Inflammatory macrophage (primary cell): ENCODE measurements around the gene ZBTB37.
A peak's percentile ranks its signal among the peaks of the same experiment; 100 is the strongest.
"Not testable (repeated sequence)": the region's sequence is repeated elsewhere in the genome, so short reads cannot be mapped to it uniquely, and the experiment has no call there.

Experiments used
- DNase-seq, 2 donors: peaks; one replicate each; pipeline ENCODE4 v3.0.0-alpha.2; 2020 to 2022
- total RNA-seq, 18 experiments: gene quantifications; one replicate each; lab custom pipeline; 2026; ENCODE audit warnings: mixed read lengths in 6 of 18, inconsistent platforms in 2 of 18; lab: John Stamatoyannopoulos, UW

The ZBTB37 gene, protein sequence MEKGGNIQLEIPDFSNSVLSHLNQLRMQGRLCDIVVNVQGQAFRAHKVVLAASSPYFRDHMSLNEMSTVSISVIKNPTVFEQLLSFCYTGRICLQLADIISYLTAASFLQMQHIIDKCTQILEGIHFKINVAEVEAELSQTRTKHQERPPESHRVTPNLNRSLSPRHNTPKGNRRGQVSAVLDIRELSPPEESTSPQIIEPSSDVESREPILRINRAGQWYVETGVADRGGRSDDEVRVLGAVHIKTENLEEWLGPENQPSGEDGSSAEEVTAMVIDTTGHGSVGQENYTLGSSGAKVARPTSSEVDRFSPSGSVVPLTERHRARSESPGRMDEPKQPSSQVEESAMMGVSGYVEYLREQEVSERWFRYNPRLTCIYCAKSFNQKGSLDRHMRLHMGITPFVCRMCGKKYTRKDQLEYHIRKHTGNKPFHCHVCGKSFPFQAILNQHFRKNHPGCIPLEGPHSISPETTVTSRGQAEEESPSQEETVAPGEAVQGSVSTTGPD
- total RNA-seq = 9.9 to 82.8 (median 33.7) reads per million in 18 experiments

DNA sequence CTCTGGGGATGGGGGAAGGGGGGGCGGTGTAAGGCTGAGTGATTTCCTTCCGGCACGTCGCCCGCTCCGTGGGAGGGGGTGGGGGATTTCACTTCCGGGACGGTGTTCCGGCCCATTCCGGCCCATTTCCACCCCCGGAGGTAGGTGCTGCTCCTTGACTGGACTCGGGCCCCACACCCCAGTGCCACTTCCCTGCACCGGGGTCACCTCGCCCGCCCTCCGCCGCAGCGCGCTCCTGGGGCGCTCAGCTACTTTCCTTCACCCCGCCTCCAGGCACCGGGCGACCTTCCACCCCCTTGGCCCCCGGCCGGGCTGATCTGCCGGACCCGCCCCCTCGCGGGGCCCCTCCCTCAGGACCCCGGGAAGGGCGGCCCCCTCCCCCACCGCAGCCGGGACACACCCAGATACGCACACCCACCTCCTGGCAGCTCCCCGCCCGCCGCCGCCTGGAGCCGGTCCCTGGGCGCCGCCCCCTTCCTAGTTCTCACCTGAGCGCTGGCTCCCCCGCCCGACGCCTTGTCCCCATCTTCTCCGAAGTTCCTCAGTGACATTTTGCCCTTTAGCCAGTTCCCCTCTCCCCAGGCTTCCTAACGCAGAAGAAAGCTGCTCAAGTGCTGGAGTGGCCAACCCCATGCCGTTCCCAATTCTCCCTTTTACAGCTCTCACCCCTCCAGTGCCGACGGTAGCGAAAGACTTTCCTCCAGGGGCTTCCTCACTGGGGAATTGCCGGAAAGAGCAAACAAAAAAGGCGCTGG is at the start of gene ZBTB37:
Gene ZBTB37 (plus strand): TSS at position 115 of the 755 bp plus-strand sequence. CDS start 1,846 bp downstream, outside the sequence.
- peak in 1 of 2 donors; percentile 74 for DNase-seq

DNA sequence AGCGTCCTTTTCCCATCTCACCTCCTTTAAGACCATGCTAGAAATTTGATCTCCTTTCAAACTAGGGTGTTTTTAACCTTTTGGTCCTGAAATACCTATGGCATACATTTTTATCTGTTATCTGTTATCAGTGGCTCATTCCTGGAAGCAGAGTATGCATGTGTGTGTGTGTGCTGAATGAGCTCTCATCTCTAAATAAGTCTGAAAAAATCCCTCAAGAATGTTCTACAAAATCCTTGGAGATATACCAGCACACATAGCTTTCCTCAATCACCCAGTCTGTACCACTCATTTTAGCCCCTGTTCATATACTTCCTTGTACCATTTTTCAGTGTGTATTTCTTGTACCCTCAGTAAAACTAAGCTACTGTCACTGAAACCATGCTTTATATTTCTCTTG is 49.7 kb upstream of the ZBTB37 start:
- no peak for DNase-seq

DNA sequence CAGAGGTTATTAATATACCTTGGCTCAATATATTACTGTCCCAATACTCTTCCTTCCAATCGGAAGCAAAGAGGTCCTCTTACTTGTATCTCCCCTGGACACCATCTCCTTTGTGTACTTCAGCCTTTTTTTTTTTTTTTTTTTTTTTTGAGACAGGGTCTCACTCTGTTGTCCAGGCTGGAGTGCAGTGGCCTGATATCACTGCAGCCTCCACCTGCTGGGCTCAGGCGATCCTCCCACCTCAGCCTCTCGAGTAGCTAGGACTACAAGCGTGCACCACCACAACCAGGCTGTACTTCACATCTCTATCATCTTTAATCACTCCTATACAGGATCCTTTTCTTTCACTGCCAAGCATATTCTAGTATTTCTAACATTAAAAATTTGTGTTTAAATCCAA is 46.5 kb upstream of the ZBTB37 start:
- no peak for DNase-seq

DNA sequence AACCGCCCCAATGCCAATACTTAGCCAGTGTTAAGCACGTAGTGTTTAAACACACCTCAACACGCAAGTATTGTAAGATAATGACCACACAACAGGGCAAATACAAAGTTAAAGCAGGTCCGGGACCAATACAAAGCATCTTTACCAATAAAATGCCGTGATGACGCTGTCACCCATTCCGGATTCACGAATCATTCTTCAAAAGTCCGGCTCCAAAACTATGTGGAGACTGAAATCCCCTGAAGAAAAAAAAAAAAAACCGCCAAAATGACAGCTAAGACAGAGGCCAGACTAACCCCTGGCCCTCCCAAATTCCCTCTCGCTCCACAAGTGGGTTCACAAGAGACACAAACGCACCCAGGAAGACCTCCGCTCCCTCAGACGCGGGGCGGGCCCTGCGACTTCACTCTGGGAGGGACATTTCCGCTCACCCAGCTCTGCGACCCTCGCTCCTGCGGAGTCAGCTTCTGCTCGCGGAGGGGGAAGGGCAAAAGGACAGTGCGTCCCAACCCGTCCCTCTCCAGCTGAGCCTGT is 44.3 kb upstream of the ZBTB37 start:
- DNase-seq = peak in 1 of 2 donors; percentile 1

DNA sequence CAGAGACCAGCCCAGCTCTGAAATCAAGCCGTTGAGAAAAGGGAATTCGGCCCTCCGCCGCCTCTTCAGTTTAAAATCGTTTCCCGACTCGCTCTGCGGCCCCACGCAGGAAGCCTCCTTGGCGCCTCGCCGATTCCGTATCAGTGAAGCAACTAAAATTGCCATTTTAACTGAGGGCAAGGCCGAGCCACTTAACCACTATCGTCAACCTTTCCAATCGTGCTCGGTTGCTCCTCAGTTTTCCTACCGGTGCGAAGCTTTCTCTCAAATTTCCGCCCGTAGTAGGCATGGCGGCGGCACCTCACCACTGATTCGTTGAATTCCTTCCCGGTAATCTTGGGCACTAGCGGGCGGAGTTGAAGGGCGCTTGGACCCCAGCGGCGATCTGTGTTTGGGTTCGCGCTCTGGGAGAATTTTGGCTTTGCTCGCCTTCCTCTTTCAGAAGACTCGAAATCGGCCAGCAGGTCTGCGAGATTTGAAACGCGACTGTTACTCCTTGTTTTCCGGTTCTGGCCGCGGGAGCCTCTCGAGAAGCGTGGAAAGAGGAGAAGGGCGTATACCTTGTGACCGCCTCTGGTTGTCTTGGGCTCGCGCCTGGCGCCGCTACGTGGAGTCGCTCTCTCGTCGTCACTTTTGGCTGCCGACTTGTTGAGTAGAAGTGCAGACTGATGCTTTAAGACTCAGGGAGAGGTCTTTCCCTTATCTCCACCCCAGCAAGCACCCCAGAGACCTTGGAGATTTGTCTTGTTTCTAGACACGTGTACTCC is 43.7 kb upstream of the ZBTB37 start, which contains the start of the genes CENPL and DARS2:
Gene CENPL (minus strand): TSS at position 569 of the 767 bp plus-strand sequence. CDS start 13,584 bp downstream, outside the sequence.
Gene DARS2 (plus strand): TSS at position 359 of the 767 bp plus-strand sequence. CDS start 557 bp downstream, outside the sequence.
- peak; percentile 98 for DNase-seq

DNA sequence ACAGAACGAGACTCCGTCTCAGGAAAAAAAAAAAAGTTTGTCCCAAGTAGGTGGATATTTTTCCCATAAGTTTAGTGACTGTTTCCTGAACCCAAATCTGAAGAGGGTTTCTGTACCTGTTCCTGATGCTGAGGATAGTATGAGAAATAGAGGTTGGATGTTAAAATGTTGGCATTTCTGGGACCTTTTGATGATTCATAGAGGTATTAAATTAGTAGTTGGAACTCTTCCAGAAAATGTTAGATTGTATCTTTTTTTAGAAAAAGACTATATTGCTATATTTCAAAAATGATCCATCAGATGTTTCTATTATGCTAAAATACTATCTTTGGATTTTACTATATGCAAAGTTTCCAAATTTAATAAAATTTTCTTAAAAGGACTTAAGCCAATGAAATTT is 40.6 kb upstream of the ZBTB37 start:
- no peak for DNase-seq

DNA sequence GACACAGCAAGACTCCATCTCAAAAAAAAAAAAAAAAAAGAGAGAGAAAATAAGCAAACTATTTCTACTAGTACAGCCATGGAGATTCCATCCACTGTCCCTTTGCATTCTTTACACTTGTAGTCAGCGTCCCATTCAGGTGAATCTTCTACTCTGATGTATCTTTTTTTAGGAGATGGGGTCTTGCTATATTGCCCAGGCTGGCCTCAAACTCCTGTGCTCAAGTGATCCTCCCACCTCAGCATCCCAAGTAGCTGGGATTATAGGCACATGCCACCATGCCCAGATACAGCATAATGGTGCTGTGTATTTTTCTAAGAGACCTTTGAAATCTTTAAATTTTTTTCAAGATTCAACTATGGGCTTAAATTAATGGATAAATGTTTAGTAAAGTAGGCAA is 35.4 kb upstream of the ZBTB37 start:
- DNase-seq = no peak

DNA sequence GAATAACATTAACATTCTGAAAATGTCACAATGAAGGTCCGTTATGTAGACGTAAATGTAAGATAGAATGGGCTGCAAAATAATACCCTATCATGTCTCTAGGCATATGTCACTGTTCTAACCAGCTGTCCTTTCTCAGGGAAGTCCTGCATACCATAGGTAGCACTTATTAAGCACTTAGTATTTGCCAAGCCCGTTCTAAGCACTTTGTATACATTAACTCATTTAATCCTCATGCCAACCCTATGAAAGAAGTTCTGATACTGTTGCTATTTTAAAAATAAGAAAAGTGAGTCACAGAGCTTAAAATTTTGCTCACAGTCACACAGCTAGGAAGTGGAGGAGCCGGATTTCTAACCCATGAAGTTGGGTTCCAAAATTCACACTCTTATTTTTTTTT is 16.1 kb upstream of the ZBTB37 start:
- no peak for DNase-seq

DNA sequence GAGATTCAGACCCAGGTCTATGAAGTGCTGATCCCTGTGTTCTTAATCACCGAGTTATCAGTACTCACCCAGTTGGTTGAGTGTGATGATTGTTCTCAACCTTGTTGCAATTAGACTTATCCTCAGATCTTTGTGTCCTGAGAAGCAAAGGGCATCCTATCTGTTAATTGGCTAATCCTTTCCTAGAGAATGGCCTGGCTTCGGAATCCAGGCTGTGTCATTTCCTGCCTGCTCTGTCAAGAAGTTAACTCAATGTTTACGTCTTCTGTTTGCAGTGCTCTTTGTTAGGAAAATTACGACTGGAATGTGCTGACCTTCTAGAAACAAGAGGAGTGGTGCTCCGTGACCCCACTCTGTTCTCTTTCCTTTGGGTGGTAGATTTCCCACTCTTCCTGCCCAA is 15.1 kb upstream of the ZBTB37 start:
- DNase-seq = no peak

DNA sequence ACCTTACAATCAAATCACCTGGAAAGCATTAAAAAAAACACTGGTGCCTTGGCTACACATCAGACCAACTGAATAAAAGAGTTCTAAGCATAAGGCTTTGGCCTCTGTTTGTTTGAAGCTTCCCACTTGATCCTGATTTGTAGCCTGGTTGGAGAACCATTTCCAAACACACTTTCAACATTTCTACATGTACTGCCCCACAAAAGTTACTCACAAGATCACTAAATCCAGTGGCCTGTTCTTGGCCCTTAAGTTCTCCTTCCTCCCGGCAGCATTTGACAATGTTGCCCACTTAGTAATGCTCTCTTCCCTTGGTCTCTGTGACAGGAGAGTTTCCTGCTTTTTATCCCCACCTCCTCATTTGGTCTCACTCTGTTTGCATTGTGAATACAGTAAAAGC is 12.2 kb upstream of the ZBTB37 start:
- no peak for DNase-seq

DNA sequence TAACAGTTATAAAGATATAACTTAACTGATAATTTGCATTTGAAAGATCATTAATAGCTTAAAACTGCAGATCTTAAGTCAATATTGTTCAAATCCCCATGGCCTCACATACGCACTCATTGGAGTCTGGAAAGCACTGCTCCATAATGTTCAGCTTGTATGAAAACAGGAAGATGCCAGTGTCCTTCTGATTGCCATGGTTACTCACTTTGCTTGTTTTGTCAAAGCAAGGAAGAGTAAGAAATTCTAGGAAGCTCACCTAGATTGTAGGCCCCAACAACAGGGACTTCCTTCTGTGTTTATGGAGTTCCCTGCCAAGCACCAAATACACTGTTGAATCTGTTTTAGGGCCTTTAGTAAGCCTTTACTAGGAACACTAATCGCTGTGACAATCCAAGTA is 11.3 kb upstream of the ZBTB37 start:
- no peak for DNase-seq

DNA sequence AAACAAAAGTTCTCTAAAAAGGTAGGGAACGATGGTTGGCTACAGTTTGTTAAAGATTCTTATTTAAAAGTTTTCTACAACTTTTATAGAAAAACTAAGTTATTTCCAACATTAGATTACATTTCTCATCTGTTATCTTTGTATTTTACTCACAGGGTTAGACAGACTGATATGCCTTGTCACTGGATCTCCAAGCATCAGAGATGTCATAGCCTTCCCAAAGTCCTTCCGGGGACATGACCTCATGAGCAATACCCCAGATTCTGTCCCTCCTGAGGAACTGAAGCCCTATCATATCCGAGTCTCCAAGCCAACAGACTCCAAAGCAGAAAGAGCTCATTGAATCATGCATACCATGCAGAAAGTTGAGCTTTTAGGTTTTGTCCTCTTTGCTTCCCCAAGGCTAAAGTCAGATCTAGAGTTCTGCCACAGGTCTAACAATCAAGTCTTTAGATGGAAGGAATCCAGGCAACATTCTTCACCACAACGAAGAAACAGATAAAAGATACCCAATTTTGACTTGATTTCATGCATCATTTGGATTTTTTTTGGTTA is 10.7 kb upstream of the ZBTB37 start:
- DNase-seq = no peak

DNA sequence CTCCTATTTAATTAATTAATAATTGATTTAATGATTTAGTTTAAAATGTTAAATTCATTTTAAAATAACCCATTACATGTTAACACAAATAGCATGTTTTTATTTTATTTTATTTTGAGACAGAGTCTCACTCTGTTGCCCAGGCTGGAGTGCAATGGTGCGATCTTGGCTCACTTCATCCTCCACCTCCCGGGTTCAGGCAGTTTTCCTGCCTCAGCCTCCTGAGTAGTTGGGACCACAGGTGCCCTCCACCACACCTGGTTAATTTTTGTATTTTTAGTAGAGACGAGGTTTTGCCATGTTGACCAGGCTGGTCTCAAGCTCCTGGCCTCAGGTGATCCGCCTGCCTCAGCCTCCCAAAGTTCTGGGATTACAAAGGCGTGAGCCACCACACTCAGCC is 8.6 kb upstream of the ZBTB37 start:
- not testable (repeated sequence) for DNase-seq

DNA sequence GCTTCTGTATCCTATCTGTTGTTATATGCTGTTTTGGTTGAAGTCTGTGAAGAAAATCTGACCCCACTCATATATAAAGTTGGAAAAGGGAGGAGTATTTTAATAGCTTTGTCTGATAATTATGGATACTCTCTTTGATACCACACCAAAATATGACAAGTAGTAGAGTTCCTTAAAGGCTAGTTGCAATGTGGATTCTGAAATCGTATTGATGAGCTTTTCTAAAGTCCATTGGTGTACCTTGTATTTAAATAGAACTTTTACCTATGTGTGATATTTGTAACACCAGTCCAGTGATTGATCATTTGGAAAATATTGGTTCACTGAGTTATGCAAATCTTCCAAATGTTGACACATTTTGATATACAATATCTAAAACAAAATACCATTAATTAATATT is 8.1 kb upstream of the ZBTB37 start:
- no peak for DNase-seq

DNA sequence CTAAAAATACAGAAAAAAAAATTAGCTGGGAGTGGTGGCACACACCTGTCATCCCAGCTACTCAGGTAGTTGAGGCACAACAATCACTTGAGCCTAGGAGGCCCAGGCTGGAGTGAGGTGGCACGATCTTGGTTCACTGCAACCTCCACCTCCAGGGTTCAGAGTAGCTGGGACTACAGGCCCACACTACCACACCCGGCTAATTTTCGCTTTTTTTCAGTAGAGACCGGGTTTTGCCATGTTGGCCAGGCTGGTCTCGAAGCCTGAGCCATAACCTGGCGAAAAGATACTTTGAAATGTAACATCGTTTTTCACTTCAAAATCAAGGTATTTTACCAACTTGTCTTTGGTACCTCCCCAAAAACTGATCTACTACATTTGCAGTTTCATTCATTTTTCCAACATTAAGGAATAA is 6.4 kb upstream of the ZBTB37 start:
- DNase-seq = no peak

DNA sequence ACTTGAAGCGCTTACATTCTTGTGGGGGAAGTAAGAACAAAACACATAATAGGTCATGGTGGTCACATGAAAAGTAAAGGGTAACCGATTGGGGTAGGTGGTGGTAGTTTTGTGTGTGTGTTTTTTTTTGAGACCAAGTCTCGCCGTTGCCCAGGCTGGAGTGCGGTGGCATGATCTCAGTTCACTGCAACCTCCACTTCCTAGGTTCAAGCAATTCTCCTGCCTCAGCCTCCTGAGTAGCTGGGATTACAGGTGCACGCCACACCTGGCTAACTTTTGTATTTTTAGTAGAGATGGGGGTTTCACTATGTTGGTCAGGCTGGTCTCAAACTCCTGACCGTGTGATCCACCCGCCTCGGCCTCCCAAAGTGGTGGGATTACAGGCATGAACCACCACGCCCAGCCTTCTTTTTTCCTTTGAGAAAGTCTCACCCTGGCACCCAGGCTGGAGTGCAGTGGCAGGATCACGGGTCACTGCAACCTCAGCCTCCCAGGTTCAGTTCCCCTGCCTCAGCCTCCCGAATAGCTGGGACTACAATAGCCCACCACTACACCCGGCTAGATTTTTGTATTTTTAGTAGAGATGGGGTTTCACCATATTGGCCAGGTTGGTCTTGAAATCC is 5.9 kb upstream of the ZBTB37 start:
- not testable (repeated sequence) for DNase-seq

DNA sequence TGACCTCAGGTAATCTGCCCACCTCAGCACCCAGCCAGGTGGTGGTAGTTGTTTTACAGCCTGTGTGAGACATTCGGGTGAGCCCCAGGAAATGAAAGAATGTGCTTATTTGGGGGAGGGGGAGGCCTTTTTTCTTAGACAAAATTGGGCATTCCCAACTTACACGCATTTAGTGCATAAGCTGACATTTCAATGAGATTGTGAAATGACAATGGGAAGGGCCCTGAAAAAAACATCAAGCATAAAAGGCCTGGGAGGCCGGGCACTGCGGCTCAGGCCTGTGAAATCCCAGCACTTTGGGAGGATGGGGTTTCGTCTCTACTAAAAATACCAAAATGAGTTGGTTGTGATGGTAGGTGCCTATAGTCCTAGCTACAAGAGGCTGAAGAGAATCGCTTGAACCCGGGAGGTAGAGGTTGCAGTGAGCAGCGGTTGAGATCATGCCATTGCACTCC is 5.4 kb upstream of the ZBTB37 start:
- no peak for DNase-seq

DNA sequence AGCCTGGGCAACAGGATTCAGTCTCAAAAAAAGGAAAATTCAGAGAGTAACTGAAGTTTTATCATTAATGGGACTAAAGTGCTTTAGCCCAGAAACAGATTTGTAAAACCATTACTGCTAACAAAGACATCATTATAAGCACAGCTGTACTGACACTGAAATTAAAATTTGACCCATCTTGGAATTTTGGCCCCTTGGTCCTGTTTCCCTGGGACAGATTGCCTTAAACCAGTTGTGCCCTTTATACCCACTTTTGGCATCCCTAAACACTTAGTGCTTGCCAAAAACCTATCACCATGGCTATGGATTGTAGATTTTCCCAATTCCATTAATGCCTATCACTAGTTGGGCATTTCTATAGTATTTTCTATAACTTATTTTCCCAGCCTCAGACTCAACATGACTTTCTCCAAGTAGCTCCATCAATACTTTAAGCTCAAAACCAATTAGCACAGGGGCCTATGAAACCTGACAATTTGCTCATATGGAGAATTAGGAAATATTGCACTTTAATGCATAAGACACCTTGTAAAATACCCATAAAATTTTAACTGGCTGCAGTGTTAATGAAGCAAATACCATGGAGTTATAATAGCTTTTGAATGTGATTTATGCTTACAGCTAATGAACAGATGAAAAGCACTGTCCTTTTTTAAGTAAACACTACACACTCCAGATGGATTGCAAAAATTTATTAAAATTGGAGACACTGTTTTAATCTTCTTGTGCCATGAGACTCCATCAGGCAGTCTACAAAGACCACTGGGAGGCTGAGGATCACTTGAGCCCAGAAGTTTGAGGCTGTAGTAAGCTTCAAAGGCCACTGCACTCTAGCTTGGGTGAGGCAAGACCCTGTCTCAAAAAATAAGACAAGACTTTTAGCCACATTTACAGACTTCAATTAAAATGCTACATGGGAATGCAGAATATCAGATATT is 4.7 kb upstream of the ZBTB37 start:
- DNase-seq = no peak

DNA sequence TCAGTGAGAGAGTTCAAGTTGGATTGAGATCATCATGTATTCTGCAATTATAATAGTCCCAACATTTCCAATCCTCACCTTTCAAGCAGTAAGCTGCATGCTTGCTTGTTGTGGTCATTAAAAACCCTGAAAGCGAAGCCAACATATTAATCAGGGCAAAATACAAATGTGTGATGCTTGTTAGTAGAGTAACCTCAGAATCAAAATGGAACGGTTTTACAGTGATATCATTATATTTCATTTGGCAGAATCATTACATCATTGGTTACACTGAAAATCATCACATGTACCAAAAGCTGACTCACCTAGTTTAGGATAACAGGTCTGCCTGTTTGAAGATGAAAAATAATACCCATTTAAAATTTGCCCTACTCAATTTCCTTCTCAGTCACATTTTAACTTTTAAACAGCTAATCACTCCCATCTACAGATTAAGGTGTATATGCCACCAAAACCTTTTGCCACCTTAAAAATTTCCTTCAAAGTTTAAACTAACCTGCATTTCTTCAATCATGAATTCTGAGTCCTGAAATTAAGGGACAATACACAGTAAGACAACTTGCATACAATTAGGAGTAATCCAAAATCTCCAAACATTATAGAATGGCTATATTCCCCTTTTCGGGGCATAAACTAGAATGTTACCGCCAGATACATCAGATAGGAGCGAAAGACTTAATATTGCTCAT is 3.9 kb upstream of the ZBTB37 start:
- DNase-seq = no peak
